Epithelial cell of esophagus (primary cell): ENCODE data around the gene CENPO.

Experiments used
- DNase-seq: peaks from one replicate; pipeline ENCODE4 v3.0.0; 2010; ENCODE audit warnings: low read depth
- H3K4me3 ChIP-seq: 2 replicates; pipeline ENCODE4 v1.5.1; 2011; ENCODE audit warnings: mild to moderate bottlenecking, low read length, control low read depth
- TF ChIP-seq, protein P1 (sequence below): IDR thresholded peaks from 2 replicates; pipeline ENCODE4 v1.5.1; 2011; ENCODE audit warnings: low read depth, mild to moderate bottlenecking, low read length, control low read depth, inconsistent platforms; ENCODE audit not compliant: insufficient read depth; ENCODE audit errors: missing control alignments

Gene CENPO

DNA sequence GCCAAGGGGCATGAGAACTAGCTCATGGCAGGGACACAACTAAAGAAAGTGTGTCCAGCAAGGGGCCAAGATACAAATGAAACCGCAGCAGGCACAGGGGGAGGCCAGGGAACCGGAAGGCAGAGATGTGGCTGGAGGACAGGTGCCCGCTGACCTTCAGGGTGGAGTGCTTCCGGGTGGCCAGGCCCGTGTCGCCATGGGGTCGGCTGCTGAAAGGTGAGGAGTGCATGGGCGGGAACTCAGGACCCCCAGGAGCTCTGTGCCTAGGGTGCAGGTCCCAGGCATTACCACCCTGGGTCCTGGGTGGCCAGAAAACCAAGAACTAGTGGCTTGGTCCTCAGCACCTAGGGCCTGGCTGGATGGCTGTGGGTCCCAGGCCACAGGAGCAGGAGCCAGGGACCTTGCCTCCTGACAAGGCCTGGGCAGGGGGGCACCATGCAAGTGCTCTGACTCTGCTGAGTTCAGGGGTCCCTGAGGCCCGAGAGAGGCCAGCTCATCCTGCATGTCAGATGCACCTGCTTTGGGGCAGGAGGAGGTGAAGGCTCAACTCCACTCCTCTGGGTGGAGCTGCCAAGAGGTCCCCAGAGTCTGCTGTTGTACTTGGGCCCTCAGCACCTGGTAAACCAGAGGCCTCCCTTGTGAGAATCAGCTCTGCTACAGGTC is 50.9 kb downstream of the CENPO start:
- no peak for DNase-seq
- TF ChIP-seq, protein P1, sequence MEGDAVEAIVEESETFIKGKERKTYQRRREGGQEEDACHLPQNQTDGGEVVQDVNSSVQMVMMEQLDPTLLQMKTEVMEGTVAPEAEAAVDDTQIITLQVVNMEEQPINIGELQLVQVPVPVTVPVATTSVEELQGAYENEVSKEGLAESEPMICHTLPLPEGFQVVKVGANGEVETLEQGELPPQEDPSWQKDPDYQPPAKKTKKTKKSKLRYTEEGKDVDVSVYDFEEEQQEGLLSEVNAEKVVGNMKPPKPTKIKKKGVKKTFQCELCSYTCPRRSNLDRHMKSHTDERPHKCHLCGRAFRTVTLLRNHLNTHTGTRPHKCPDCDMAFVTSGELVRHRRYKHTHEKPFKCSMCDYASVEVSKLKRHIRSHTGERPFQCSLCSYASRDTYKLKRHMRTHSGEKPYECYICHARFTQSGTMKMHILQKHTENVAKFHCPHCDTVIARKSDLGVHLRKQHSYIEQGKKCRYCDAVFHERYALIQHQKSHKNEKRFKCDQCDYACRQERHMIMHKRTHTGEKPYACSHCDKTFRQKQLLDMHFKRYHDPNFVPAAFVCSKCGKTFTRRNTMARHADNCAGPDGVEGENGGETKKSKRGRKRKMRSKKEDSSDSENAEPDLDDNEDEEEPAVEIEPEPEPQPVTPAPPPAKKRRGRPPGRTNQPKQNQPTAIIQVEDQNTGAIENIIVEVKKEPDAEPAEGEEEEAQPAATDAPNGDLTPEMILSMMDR: no peak
- no peak overlapping the region for H3K4me3 ChIP-seq

DNA sequence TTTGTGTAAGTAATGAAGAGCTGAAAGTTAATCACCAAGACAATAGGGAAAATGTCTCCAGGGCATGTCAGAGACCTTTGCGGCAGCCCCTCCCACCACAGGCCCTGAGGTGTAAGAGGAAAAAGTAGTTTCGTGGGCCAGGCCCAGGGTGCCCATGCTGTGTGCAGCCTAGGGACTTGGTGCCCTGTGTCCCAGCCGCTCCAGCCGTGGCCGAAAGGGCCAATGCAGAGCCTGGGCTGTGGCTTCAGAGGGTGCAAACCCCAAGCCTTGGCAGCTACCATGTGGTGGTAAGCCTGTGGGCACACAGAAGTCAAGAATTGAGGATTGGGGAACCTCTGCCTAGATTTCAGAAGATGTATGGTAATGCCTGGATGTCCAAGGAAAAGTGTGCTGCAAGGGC is 52.5 kb downstream of the CENPO start:
- DNase-seq: no peak
- TF ChIP-seq, protein P1: no peak
- no peak overlapping the region for H3K4me3 ChIP-seq

DNA sequence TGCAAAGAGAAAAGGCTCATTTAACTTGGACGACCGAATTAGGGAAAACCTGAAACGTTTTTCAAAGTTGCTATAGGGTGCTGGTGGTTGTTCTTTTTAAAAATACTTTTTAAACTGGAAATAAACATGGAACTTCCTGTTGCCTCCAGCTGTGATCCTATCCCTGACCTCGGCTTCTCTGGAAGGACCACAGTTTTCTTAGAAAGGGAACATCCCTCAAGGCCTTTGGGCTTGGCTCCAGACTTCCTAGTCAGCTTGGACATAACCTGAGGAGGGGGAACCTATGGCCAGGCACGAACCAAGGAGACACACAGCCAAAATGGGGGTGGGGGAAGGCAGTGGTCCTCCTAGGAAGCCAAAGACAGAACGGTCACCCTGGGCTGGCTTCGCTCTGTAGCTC is 57.7 kb downstream of the CENPO start:
- TF ChIP-seq, protein P1: no peak
- H3K4me3 ChIP-seq: no peak overlapping the region
- no peak for DNase-seq

DNA sequence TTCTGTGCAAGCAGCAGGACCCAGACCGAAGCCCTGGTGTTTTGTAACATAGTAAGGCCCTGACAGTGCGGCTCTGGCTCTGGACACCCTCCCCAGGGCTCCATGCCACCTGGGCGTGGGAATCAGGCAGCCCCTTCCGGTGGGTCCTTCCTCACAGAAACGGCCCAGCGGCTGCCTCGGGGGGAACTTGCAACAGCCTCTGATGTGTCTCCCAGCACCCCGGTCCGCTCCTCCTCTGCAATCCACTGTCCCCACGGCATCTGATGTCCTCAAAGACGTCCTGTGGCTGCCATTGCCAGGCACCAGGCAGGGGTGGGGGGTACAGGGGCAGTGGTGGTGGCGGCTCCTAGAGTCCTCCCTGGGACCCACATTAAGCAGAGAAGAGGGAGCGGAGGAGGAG is 58.8 kb downstream of the CENPO start:
- TF ChIP-seq, protein P1: no peak
- DNase-seq: no peak

DNA sequence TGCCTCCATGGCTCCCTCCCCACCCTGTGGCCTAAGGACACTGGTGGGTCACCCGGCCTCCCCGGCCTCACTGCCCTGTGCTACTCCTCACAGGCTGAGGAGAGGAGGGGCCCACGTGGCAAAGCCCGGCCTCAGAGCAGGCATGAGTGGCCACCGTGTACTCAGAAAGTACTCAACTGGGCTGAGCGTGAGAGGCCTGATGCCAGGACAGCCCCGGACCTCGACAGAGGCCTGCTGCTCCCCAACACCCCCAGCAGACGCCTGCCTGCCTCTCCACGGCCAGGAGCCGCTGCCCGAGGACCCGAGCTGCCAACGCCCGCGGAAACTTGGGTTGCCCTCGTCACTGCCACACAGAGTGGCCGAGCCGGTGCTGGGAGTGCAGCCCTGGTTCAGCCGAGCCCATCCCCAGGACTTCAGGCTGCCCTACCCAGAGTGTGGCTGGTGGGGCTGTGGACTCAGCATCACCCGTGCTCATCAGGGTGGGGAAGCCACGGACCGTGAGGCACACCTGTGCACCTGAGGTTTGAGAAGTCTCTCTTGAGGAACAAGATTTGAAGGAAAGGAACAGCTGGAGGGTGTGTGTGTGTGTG is 59.3 kb downstream of the CENPO start:
- H3K4me3 ChIP-seq: no peak overlapping the region
- TF ChIP-seq, protein P1: no peak
- DNase-seq: no peak

More for the DNA sequence above, 58.8 kb downstream of the CENPO start:
- no peak overlapping the region for H3K4me3 ChIP-seq

DNA sequence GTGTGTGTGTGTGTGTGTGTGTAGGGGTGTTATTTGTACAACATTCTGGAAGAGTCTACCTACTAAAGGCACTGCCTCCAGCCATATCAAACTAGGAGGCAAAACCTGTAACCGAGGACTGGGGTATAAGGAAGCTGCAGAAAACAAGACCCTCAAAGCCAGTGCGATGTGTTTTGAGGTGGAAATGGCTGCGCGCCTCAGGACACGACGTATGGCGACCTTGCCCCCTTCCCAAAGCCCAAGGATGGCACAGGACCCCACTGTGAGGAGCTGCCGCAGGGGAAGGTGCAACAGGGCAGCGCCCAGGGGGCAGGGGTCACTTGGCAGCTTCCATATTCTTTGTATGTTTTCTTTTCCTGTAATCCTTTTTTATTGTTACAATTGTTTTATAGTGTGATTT is 59.8 kb downstream of the CENPO start:
- H3K4me3 ChIP-seq: no peak overlapping the region
- DNase-seq: no peak
- TF ChIP-seq, protein P1: no peak

DNA sequence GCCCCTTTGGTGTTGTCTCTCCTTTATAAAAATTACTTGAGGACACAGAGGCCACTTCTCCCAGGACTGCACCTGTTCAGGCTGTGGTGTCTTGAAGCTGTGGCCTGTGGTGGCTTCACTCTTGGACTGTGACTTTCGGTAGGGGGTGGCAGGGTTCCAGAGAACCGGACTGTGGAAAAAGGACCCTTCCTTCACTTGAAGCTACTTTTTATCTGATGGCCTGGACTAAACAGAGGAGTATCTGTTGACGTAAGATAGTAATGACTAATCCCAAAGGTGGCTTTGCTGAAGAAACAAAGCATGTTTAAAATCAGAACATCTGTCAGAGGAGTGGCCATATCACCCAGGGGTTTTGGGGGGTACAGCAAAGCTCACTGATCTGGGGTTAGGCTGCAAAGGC is 60.8 kb downstream of the CENPO start:
- H3K4me3 ChIP-seq: no peak overlapping the region
- no peak for DNase-seq
- TF ChIP-seq, protein P1: no peak
